Karpas-422 (cell line): ENCODE measurements around the gene FER. TPM values are rescaled to one million over a fixed set of nuclear protein-coding genes. Genes with fewer than 3 reads are reported as not detected.

Experiments
- DNase-seq: peaks from one replicate; pipeline ENCODE4 v3.0.0-alpha.2; 2015
- H2AFZ ChIP-seq: fragments of 200-600 bp; sonication (generic); 2 replicates; pipeline ENCODE4 v1.6.1; 2014; ENCODE audit warnings: antibody characterized with exemption, low read length, mixed read lengths
- H3K27ac ChIP-seq: fragments of 200-600 bp; sonication (generic); 2 replicates; pipeline ENCODE4 v1.5.1; 2014; ENCODE audit warnings: mild to moderate bottlenecking, low read length, moderate library complexity
- H3K27me3 ChIP-seq: fragments of 200-600 bp; sonication (generic); 2 replicates; pipeline ENCODE4 v1.6.1; 2014; ENCODE audit warnings: low read length, mixed read lengths
- H3K36me3 ChIP-seq: fragments of 200-600 bp; sonication (generic); 2 replicates; pipeline ENCODE4 v1.6.1; 2014; ENCODE audit warnings: low read length, mixed read lengths; ENCODE audit not compliant: insufficient read depth
- H3K4me1 ChIP-seq: fragments of 200-600 bp; sonication (generic); 2 replicates; pipeline ENCODE4 v1.6.1; 2014; ENCODE audit warnings: mild to moderate bottlenecking, low read length, mixed read lengths
- H3K4me2 ChIP-seq: fragments of 200-600 bp; sonication (generic); 2 replicates; pipeline ENCODE4 v1.6.1; 2014; ENCODE audit warnings: low read length, low read depth, mild to moderate bottlenecking; ENCODE audit not compliant: poor library complexity, severe bottlenecking
- H3K4me3 ChIP-seq: fragments of 200-600 bp; sonication (generic); 2 replicates; pipeline ENCODE4 v1.5.1; 2014; ENCODE audit warnings: mild to moderate bottlenecking, antibody characterized with exemption, low read length, mixed read lengths
- H3K79me2 ChIP-seq: fragments of 200-600 bp; sonication (generic); 2 replicates; pipeline ENCODE4 v1.6.1; 2014; ENCODE audit warnings: mild to moderate bottlenecking, low read length, mixed read lengths
- H3K9ac ChIP-seq: fragments of 200-600 bp; sonication (generic); 2 replicates; pipeline ENCODE4 v1.6.0; 2014; ENCODE audit warnings: low read length
- H3K9me2 ChIP-seq: fragments of 200-600 bp; sonication (generic), shearing (Covaris generic); replicated peaks from 2 replicates; pipeline ENCODE4 v1.6.0; 2014; ENCODE audit warnings: mild to moderate bottlenecking, low read length, moderate library complexity; ENCODE audit not compliant: insufficient read depth
- H3K9me3 ChIP-seq: fragments of 300-700, 200-600 bp; sonication (generic); 2 replicates; pipeline ENCODE4 v1.6.1; 2014; ENCODE audit warnings: low read length, mixed read lengths
- H4K20me1 ChIP-seq: fragments of 200-600 bp; sonication (generic); 2 replicates; pipeline ENCODE4 v1.6.1; 2014; ENCODE audit warnings: mild to moderate bottlenecking, antibody characterized with exemption, low read length, low read depth; ENCODE audit not compliant: insufficient read depth
- total RNA-seq: library from RNA; depleted of rRNA; stranded (reverse); fragments of >200 nt; shearing (Covaris generic); gene quantifications from 2 replicates; pipeline ENCODE4 v1.2.3, GENCODE V29; 2014; ENCODE audit warnings: low replicate concordance

FER gene
- total RNA-seq, 1 experiment from 2014 or later, result 14.6 TPM

DNA sequence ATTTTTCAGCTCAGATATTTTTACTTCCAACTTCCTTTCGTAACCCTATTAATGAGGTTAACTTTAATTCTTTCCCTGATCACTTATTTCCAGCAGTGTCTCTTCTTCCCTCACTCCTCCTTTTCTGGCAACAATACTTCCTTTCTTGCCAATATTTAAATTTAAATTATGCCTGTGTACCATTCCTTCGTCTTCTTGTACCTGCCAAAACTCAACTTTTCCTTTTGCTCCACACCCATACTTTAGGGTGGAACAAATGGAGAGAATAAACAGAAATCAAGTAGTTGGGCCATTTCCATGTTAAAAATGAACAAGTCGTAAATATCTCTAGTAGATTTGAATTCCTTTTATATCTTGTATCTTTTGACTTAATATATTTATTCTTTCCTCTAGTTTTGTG, 66.0 kb downstream of the FER start:
- Histone ChIP-seq H2AFZ (no peak overlapping the region), H3K9ac (no peak overlapping the region), H3K9me3 (no peaks in the 10 kb centered on the region), H4K20me1 (no peaks in the 10 kb centered on the region), H3K4me3 (no peak overlapping the region), H3K27ac (no peak overlapping the region), H3K27me3 (no peaks in the 10 kb centered on the region), H3K4me2 (no peak overlapping the region), H3K9me2 (no peaks in the 10 kb centered on the region), H3K4me1 (no peaks in the 10 kb centered on the region), H3K36me3 (no peaks in the 10 kb centered on the region), H3K79me2 (no peaks in the 10 kb centered on the region)
- DNase-seq, result no peak

DNA sequence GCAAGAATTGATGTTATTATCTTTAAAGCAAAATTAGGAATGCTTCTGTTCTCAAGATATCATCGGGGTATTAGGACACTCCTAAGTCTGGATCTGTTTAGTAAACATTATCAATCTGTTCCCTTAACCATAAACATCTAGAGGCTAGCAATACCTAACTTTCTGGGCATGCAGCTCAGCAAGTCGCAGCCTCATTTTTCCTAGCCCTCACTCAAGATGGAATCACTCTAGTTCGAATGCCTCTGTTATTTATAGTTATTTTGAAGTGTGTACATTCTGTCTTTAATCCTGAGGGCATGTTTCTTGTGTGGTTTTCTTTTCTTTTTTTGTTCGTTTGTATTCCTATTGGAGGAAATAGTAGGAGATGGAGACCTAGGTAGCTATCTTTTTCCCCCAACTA, 66.9 kb downstream of the FER start:
- H3K4me3 ChIP-seq, result no peak overlapping the region
- no peak overlapping the region for H3K9ac ChIP-seq
- H3K4me2 ChIP-seq, result no peak overlapping the region
- H3K4me1 ChIP-seq, result no peaks in the 10 kb centered on the region
- no peak for DNase-seq
- no peak overlapping the region for H3K27ac ChIP-seq
- no peaks in the 10 kb centered on the region for H4K20me1 ChIP-seq
- no peaks in the 10 kb centered on the region for H3K36me3 ChIP-seq
- no peak overlapping the region for H2AFZ ChIP-seq
- H3K27me3 ChIP-seq, result no peaks in the 10 kb centered on the region
- H3K9me3 ChIP-seq, result no peaks in the 10 kb centered on the region
- H3K9me2 ChIP-seq, result no peaks in the 10 kb centered on the region
- no peaks in the 10 kb centered on the region for H3K79me2 ChIP-seq

DNA sequence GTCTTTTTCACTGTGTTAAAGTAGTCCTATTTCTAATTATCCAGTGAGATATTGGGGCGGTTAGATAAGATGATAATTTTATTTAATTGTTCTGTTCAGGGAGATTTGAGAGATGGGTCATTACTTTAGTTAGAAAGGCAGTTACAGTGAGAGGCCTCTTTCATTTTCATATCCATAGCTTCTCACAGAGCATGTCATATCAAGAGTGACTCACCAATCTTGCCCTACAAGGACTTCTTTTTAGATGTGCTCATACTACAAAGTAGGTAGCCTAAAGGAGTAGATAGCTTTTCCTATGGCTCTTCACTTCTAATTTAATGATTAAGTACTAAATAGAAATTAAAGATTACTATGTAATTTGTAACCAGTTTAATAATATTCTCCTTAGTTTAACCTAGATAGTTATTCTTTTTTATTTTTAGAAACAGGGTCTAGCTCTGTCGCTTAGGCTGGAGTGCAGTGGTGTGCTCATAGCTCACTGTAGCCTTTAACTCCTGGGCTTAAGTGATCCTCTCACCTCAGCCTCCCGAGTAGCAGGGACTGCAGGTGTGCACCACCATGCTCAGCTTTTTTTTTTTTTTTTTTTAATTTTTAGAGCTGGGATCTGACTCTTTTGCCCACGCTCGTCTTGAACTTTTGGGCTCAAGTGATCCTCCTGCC, 71.0 kb downstream of the FER start:
- Histone ChIP-seq H3K4me2 (no peak overlapping the region), H3K9me2 (no peaks in the 10 kb centered on the region), H4K20me1 (no peaks in the 10 kb centered on the region), H3K27me3 (no peaks in the 10 kb centered on the region), H3K4me3 (no peak overlapping the region), H3K9ac (no peak overlapping the region), H3K4me1 (no peaks in the 10 kb centered on the region), H3K9me3 (no peaks in the 10 kb centered on the region), H3K36me3 (no peaks in the 10 kb centered on the region), H2AFZ (no peak overlapping the region), H3K27ac (no peak overlapping the region), H3K79me2 (no peaks in the 10 kb centered on the region)
- DNase-seq, result no peak

DNA sequence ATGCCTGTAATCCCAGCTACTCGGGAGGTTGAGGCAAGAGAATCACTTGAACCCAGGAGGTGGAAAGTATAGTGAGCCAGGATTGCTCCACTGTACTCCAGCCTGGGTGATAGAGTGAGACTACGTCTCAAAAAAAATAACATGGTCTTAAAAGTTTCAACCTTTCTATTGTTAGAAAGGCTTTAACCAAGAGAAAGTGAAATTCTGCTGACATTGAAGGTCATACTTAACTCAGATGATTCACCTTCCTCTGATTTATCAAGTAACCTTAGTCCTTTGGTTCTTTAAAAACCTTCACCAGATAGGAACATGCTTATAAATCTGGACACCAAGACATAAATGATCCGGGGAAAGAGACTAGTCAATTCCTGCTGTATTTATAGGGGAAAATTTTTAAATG, 73.3 kb downstream of the FER start:
- Histone ChIP-seq H3K4me1 (no peaks in the 10 kb centered on the region), H3K27me3 (no peaks in the 10 kb centered on the region), H3K27ac (no peak overlapping the region), H3K9me2 (no peaks in the 10 kb centered on the region), H3K79me2 (no peaks in the 10 kb centered on the region), H3K4me2 (no peak overlapping the region), H2AFZ (no peak overlapping the region), H3K9ac (no peak overlapping the region), H4K20me1 (no peaks in the 10 kb centered on the region), H3K9me3 (no peaks in the 10 kb centered on the region), H3K36me3 (no peaks in the 10 kb centered on the region), H3K4me3 (no peak overlapping the region)
- DNase-seq, result no peak

DNA sequence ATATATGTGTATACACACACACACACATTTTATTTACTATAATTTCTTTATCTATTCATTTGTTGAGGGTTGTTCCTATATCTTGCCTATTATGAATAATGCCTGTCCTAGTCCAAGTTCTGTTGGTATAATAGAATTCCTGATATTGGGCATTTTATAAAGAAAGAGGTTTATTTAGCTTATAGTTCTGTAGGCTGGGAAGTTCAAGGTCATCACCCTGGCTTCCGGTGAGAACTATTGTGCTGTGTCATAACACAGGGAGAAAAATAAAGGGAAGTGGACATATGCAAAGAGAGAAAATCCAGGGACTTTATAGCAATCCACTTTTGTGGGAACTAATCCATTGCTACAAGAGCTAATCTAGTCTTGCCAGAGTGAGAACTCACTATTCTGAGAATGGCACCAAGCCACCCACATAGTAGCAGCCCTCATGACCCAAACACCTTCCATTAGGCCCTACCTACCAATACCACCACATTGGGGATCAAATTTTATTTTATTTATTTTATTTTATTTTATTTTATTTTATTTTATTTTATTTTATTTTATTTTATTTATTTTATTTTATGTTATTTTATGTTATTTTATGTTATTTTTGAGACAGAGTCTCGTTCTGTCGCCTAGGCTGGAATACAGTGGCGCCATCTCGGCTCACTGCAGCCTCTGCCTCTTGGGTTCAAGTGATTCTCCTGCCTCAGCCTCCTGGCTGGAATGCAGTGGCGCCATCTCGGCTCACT, 74.7 kb downstream of the FER start:
- H3K4me1 ChIP-seq, result no peaks in the 10 kb centered on the region

DNA sequence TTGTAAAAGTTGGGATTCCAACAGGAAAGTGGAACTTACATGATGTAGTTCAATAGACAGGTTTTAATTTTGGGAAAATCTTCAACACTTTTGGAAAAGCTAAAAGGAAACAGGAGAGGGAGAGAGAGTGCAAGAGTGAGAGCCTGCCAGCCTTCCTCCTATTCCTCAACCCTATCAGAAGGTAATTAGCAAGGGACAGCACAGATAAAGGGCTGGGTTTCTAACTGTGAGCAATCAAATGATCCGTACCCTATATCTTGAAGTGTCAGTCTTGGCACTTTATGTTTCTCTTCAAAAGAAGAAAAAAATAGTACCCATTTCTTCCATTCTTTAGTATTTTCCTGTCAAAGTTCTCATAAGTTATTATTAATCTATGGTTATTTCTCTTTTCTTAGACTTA, 79.4 kb downstream of the FER start:
- H3K4me2 ChIP-seq, result no peak overlapping the region
- H4K20me1 ChIP-seq, result no peaks in the 10 kb centered on the region
- H3K4me3 ChIP-seq, result no peak overlapping the region
- H3K9me3 ChIP-seq, result no peaks in the 10 kb centered on the region
- H3K4me1 ChIP-seq, result no peaks in the 10 kb centered on the region
- DNase-seq, result no peak
- H3K9me2 ChIP-seq, result no peaks in the 10 kb centered on the region
- H3K9ac ChIP-seq, result no peak overlapping the region
- H3K27me3 ChIP-seq, result no peaks in the 10 kb centered on the region
- H2AFZ ChIP-seq, result no peak overlapping the region
- H3K79me2 ChIP-seq, result no peaks in the 10 kb centered on the region
- H3K27ac ChIP-seq, result no peak overlapping the region
- H3K36me3 ChIP-seq, result no peaks in the 10 kb centered on the region

More for the DNA sequence above, 74.7 kb downstream of the FER start:
- Histone ChIP-seq H3K9ac (no peak overlapping the region), H3K27ac (no peak overlapping the region), H2AFZ (no peak overlapping the region), H3K27me3 (no peaks in the 10 kb centered on the region), H3K79me2 (no peaks in the 10 kb centered on the region), H3K4me2 (no peak overlapping the region), H4K20me1 (no peaks in the 10 kb centered on the region), H3K4me3 (no peak overlapping the region), H3K9me2 (no peaks in the 10 kb centered on the region), H3K9me3 (no peaks in the 10 kb centered on the region), H3K36me3 (no peaks in the 10 kb centered on the region)
- no peak for DNase-seq

DNA sequence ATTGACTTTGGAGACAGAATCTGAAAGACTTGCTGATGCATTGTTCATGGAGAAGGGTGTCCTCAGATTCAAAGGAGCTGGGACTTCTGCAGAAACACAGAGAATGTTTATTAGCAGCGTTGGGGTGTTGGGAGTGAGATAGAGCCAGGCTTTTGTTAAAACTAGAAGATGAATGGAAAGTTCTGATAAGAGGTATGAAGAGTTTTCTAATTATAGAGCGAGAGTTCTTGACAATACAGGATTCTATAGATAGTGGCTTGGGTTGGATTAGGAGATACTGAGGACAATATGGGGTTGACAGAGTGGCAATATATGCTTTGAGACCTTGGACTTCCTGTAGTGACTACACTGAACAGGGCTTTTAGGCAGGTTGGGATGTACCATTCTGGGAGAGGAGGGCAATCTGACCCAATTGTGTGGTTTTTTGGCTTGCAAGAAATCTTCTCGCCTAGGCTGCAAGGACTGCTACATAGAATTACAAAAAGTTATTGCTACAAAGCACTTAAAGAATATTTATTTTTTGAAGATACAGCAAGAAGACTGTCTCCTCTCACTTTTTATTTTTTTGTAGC, 83.1 kb downstream of the FER start:
- Histone ChIP-seq H3K27me3 (no peaks in the 10 kb centered on the region), H2AFZ (no peak overlapping the region)
- no peak for DNase-seq

DNA sequence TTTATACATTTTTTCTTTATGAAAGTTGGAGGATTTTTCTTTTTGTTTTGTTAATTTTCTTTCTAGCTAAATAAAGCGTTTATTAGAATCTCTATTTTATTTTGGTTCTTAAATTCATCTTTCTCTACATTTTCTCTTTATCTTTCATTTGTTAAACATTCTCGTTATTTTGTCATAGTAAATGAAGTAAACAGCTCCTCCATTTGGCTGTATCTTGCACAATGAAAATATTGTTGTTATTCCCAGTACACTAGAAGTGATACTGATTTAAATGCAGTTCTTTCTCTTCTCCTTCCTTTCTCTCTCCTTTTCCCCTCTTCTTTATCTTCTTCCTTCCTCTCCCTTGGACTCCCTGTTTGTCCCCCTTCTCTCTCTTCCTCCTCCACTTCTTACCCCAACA, 88.8 kb downstream of the FER start:
- H4K20me1 ChIP-seq, result no peaks in the 10 kb centered on the region
- H3K27me3 ChIP-seq, result no peaks in the 10 kb centered on the region
- H3K4me2 ChIP-seq, result no peak overlapping the region
- H3K79me2 ChIP-seq, result no peaks in the 10 kb centered on the region
- H2AFZ ChIP-seq, result no peak overlapping the region
- no peaks in the 10 kb centered on the region for H3K9me3 ChIP-seq
- no peak overlapping the region for H3K27ac ChIP-seq
- no peak overlapping the region for H3K4me3 ChIP-seq
- no peaks in the 10 kb centered on the region for H3K4me1 ChIP-seq
- DNase-seq, result no peak
- H3K36me3 ChIP-seq, result no peaks in the 10 kb centered on the region
- H3K9ac ChIP-seq, result no peak overlapping the region
- H3K9me2 ChIP-seq, result no peaks in the 10 kb centered on the region

More for the DNA sequence above, 83.1 kb downstream of the FER start:
- Histone ChIP-seq H3K9ac (no peak overlapping the region), H3K27ac (no peak overlapping the region), H3K4me2 (no peak overlapping the region), H3K36me3 (no peaks in the 10 kb centered on the region), H3K4me1 (no peaks in the 10 kb centered on the region), H4K20me1 (no peaks in the 10 kb centered on the region), H3K9me2 (no peaks in the 10 kb centered on the region), H3K4me3 (no peak overlapping the region), H3K79me2 (no peaks in the 10 kb centered on the region), H3K9me3 (no peaks in the 10 kb centered on the region)
